Left ventricle myocardium inferior (tissue), 1 donor: Measurements from ENCODE around the gene ARX. TPM values are rescaled to one million over a fixed set of nuclear protein-coding genes. Genes with fewer than 3 reads are reported as not detected.

Source experiments
- DNase-seq: peaks from one replicate; pipeline ENCODE4 v3.0.0-alpha.2; 2020
- H3K27ac ChIP-seq: fragments of 200-600 bp; replicated peaks from 2 replicates; pipeline ENCODE4 v1.8.0; 2021
- H3K27me3 ChIP-seq: fragments of 200-600 bp; 2 replicates; pipeline ENCODE4 v1.8.0; 2021; ENCODE audit warnings: low read depth
- H3K36me3 ChIP-seq: fragments of 200-600 bp; 2 replicates; pipeline ENCODE4 v1.8.0; 2021
- H3K4me1 ChIP-seq: fragments of 200-600 bp; 2 replicates; pipeline ENCODE4 v1.8.0; 2021
- H3K4me3 ChIP-seq: fragments of 200-600 bp; 2 replicates; pipeline ENCODE4 v1.8.0; 2021; ENCODE audit warnings: mild to moderate bottlenecking, moderate library complexity
- H3K9me3 ChIP-seq: fragments of 200-600 bp; replicated peaks from 2 replicates; pipeline ENCODE4 v1.8.0; 2021
- CTCF ChIP-seq: fragments of 200-600 bp; IDR thresholded peaks from 2 replicates; pipeline ENCODE4 v1.8.0; 2021; ENCODE audit warnings: antibody characterized with exemption, mild to moderate bottlenecking, borderline replicate concordance
- intact Hi-C: fragments of 100-400 bp; cut with micrococcal nuclease; formaldehyde crosslinking; loops from one replicate; pipeline ENCODE4 v1.11.0; 2022
- total RNA-seq: library from RNA; stranded (reverse); fragmentation: NEBNext Ultra II Directional; extraction: Animal tissue kit (Norgen Biotek cat#: 25700); gene quantifications from one replicate; pipeline ENCODE4 v1.2.1, GENCODE V29; 2021
- donor health status: DM: no; HTN: yes; CAD: no; lungs with severe emphysema.

The ARX gene
- total RNA-seq, 1 donor from 2014 or later: not detected

GRCh38 chrX:25003066-25003849, 12.5 kb downstream of the ARX start:
- Histone ChIP-seq H3K9me3 (no peaks in the 10 kb centered on the region), H3K27me3 (peaks cover 65% of the 10 kb centered on the region), H3K4me1 (peaks cover 15% of the 10 kb centered on the region), H3K4me3 (peak overlapping the region; percentile 4), H3K36me3 (no peaks in the 10 kb centered on the region), H3K27ac (no peak overlapping the region)
- TF ChIP-seq CTCF: no peak
- intact Hi-C loops: no loop called here
- no peak for DNase-seq

DNA sequence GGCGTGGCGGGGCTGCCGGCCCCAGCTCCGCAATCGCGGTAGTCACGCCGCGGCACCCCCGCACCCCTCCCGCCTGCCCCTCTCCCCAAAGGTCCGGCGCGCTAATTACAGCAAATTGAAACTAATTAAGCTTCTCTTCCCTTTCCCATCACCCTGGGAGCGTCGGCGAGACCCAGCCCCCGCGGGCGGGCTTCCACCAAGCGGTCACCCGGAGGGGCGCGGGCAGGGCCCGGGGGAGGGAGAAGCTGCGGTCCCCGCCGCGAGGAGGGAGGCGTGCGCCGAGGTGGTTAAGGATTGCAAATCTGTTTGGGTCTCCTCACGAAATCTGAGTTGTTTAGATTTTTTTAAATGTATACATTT, 13.1 kb downstream of the ARX start:
- DNase-seq: no peak
- intact Hi-C loops: no loop called here
- no peak for TF ChIP-seq CTCF
- no peaks in the 10 kb centered on the region for H3K36me3 ChIP-seq
- no peak overlapping the region for H3K4me3 ChIP-seq
- H3K4me1 ChIP-seq: peaks cover 15% of the 10 kb centered on the region
- no peaks in the 10 kb centered on the region for H3K9me3 ChIP-seq
- peaks cover 58% of the 10 kb centered on the region for H3K27me3 ChIP-seq
- H3K27ac ChIP-seq: no peak overlapping the region

GRCh38 chrX:25001808-25002660, 13.7 kb downstream of the ARX start:
- TF ChIP-seq CTCF: no peak
- Histone ChIP-seq H3K27me3 (peaks cover 52% of the 10 kb centered on the region), H3K27ac (no peak overlapping the region), H3K4me1 (peaks cover 15% of the 10 kb centered on the region), H3K4me3 (no peak overlapping the region), H3K36me3 (no peaks in the 10 kb centered on the region), H3K9me3 (no peaks in the 10 kb centered on the region)
- DNase-seq: no peak
- intact Hi-C loops: no loop called here

DNA sequence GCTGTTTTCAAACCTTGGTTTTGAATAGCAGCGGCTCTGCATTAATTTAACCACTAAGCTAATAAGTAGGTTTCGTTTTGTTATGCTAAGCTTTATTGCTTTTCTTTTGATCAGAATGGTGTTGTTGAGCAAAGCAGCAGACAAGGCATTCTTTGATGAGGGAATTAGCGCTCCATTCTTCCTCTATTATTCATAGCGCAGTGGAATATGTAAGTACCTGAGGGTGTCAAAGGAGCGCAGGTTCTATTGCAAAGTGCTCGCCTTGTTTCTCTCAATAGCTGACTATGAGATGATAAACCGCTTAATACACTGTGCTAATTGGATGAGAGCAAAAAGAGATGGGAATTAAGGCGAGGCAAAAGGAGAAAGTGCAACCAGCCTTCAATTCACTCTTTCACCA, 16.3 kb downstream of the ARX start:
- TF ChIP-seq CTCF: no peak
- intact Hi-C loops: no loop called here
- H3K27ac ChIP-seq: no peak overlapping the region
- H3K4me1 ChIP-seq: peaks cover 2% of the 10 kb centered on the region
- H3K36me3 ChIP-seq: no peaks in the 10 kb centered on the region
- no peaks in the 10 kb centered on the region for H3K9me3 ChIP-seq
- no peak overlapping the region for H3K4me3 ChIP-seq
- H3K27me3 ChIP-seq: peaks cover 27% of the 10 kb centered on the region
- no peak for DNase-seq

- no peak for TF ChIP-seq CTCF
- H3K27me3 ChIP-seq: no peaks in the 10 kb centered on the region
- no peak overlapping the region for H3K27ac ChIP-seq
- no peaks in the 10 kb centered on the region for H3K9me3 ChIP-seq
- intact Hi-C loops: no loop called here
- H3K4me3 ChIP-seq: no peak overlapping the region
- no peaks in the 10 kb centered on the region for H3K36me3 ChIP-seq
- H3K4me1 ChIP-seq: no peaks in the 10 kb centered on the region
- DNase-seq: no peak
Observed at GRCh38 chrX:24996096-24996709, 19.6 kb downstream of the ARX start.
